Activated CD4-positive, alpha-beta memory T cell treated with anti-CD3 and anti-CD28 coated beads, Interleukin-2, amount 10 ng/mL, durations not matched to agents 7 days and 5 days (primary cell): ENCODE measurements around the gene ADAMTS15. TPM values are rescaled to one million over a fixed set of nuclear protein-coding genes. Genes with fewer than 3 reads are reported as not detected.

Experiments
- CTCF ChIA-PET: fragments of 350-600 bp; sonication (Branson Sonifier 250); formaldehyde crosslinking; loops from one replicate; lab custom pipeline; 2021; ENCODE audit warnings: antibody characterized with exemption, inconsistent platforms; lab: Charles Lee
- POLR2A ChIA-PET: fragments of 350-600 bp; sonication (Branson Sonifier 250); formaldehyde crosslinking; loops from one replicate; lab custom pipeline; 2021; ENCODE audit warnings: antibody characterized with exemption; lab: Charles Lee
- DNase-seq: peaks from one replicate; pipeline ENCODE4 v3.0.0-alpha.2; 2020
- H3K27ac Mint-ChIP-seq: one replicate; pipeline ENCODE4 v1.8.0; 2021; ENCODE audit warnings: mild to moderate bottlenecking, mixed read lengths
- H3K27me3 Mint-ChIP-seq: one replicate; pipeline ENCODE4 v1.8.0; 2021; ENCODE audit warnings: mixed read lengths
- H3K36me3 Mint-ChIP-seq: one replicate; pipeline ENCODE4 v1.8.0; 2021; ENCODE audit warnings: low read depth, mixed read lengths
- H3K4me1 Mint-ChIP-seq: one replicate; pipeline ENCODE4 v1.8.0; 2021; ENCODE audit warnings: mixed read lengths
- H3K4me3 Mint-ChIP-seq: one replicate; pipeline ENCODE4 v1.8.0; 2021; ENCODE audit warnings: mild to moderate bottlenecking, mixed read lengths
- H3K9me3 Mint-ChIP-seq: one replicate; pipeline ENCODE4 v1.8.0; 2021; ENCODE audit warnings: mixed read lengths
- total RNA-seq, 2 experiments: library from RNA; stranded (reverse); gene quantifications; one replicate each; pipeline ENCODE4 v1.2.3, GENCODE V29; 2021

The ADAMTS15 gene
- total RNA-seq, 2 experiments from 2014 or later = not detected

- no peaks in the 10 kb centered on the region for H3K36me3 Mint-ChIP-seq
- DNase-seq = no peak
- H3K9me3 Mint-ChIP-seq = no peaks in the 10 kb centered on the region
- CTCF ChIA-PET = no interaction called here
- no peaks in the 10 kb centered on the region for H3K4me1 Mint-ChIP-seq
- H3K27me3 Mint-ChIP-seq = peaks cover 19% of the 10 kb centered on the region
- POLR2A ChIA-PET = no interaction called here
- no peak overlapping the region for H3K27ac Mint-ChIP-seq
- H3K4me3 Mint-ChIP-seq = no peak overlapping the region
Observed at GRCh38 chr11:130523609-130524008, 75.2 kb downstream of the ADAMTS15 start.

GRCh38 chr11:130524132-130524790 lies 75.8 kb downstream of the ADAMTS15 start:
- POLR2A ChIA-PET = no interaction called here

GRCh38 chr11:130525307-130525706 lies 76.9 kb downstream of the ADAMTS15 start:
- DNase-seq = no peak
- no peaks in the 10 kb centered on the region for H3K36me3 Mint-ChIP-seq
- H3K27ac Mint-ChIP-seq = no peak overlapping the region
- H3K9me3 Mint-ChIP-seq = no peaks in the 10 kb centered on the region
- ChIA-PET CTCF (no interaction called here), POLR2A (no interaction called here)
- H3K4me1 Mint-ChIP-seq = no peaks in the 10 kb centered on the region
- peaks cover 21% of the 10 kb centered on the region for H3K27me3 Mint-ChIP-seq
- no peak overlapping the region for H3K4me3 Mint-ChIP-seq

More at GRCh38 chr11:130524132-130524790, 75.8 kb downstream of the ADAMTS15 start:
- no peaks in the 10 kb centered on the region for H3K36me3 Mint-ChIP-seq
- H3K27ac Mint-ChIP-seq = no peak overlapping the region
- H3K9me3 Mint-ChIP-seq = no peaks in the 10 kb centered on the region
- H3K27me3 Mint-ChIP-seq = peaks cover 20% of the 10 kb centered on the region
- no peaks in the 10 kb centered on the region for H3K4me1 Mint-ChIP-seq
- DNase-seq = no peak
- no peak overlapping the region for H3K4me3 Mint-ChIP-seq
- CTCF ChIA-PET = no interaction called here

Other genes starting within 250 kb of the ADAMTS15 start
- gene ZBTB44, start 133.7 kb upstream of the ADAMTS15 start, total RNA-seq = 10 to 100 TPM; 51.2 to 51.7 TPM
- gene ADAMTS8, start 20.0 kb upstream of the ADAMTS15 start, total RNA-seq = not detected